HEK293 (cell line): ENCODE data around the gene HTR1D.

ENCODE experiments used
- CTCF ChIA-PET: fragments of 350-600 bp; formaldehyde crosslinking; extraction: SDS; loops from one replicate; lab custom pipeline; 2021; ENCODE audit warnings: antibody characterized with exemption; lab: Yijun Ruan, JAX
- POLR2A ChIA-PET: fragments of 300-600 bp; formaldehyde crosslinking; extraction: SDS; loops from one replicate; lab custom pipeline; 2020; ENCODE audit warnings: antibody characterized with exemption, inconsistent platforms; lab: Yijun Ruan, JAX
- H3K27ac ChIP-seq: fragments of 200-500 bp; sonication (Bioruptor generic); 2 replicates; pipeline ENCODE4 v1.5.1; 2014; ENCODE audit warnings: low read depth, low read length, control low read depth, inconsistent platforms; ENCODE audit errors: extremely low read depth
- H3K36me3 ChIP-seq, 2 experiments: fragments of 200-500 bp in 1 of 2; sonication (Bioruptor generic) in 1 of 2; 1 replicate in 1 of 2; 2 replicates in 1 of 2; pipeline ENCODE4 v1.5.1; 2014 to 2017; ENCODE audit warnings: inconsistent platforms in 2 of 2, low read length in 2 of 2; ENCODE audit not compliant: control insufficient read depth in 2 of 2, insufficient read depth in 1 of 2
- H3K4me1 ChIP-seq: fragments of 200-500 bp; sonication (Bioruptor generic); 2 replicates; pipeline ENCODE4 v1.5.1; 2014; ENCODE audit warnings: mild to moderate bottlenecking, low read length, inconsistent platforms; ENCODE audit not compliant: control insufficient read depth, insufficient read depth
- H3K4me3 ChIP-seq: 2 replicates; pipeline ENCODE4 v1.5.1; 2011; ENCODE audit warnings: low read depth, mild to moderate bottlenecking, control low read depth, low read length, moderate library complexity
- H3K9me3 ChIP-seq: fragments of 200-500 bp; sonication (Bioruptor generic); 2 replicates; pipeline ENCODE4 v1.5.1; 2014; ENCODE audit warnings: low read depth, low read length, inconsistent platforms; ENCODE audit not compliant: control insufficient read depth, insufficient read depth
- EGR2 ChIP-seq: fragments of 450-650 bp; formaldehyde crosslinking; IDR thresholded peaks from 2 replicates; pipeline ENCODE4 v1.5.1; 2016; ENCODE audit warnings: low read depth, missing biosample characterization, missing genetic modification characterization
- GLIS2 ChIP-seq: fragments of 450-650 bp; formaldehyde crosslinking; IDR thresholded peaks from 2 replicates; pipeline ENCODE4 v1.5.1; 2016; ENCODE audit warnings: missing biosample characterization, missing genetic modification characterization
- KLF8 ChIP-seq: fragments of 450-650 bp; formaldehyde crosslinking; IDR thresholded peaks from 2 replicates; pipeline ENCODE4 v1.5.1; 2016; ENCODE audit warnings: missing biosample characterization, missing genetic modification characterization
- MEIS1 ChIP-seq: sonication (generic); formaldehyde crosslinking; IDR thresholded peaks from 2 replicates; pipeline ENCODE4 v1.8.1; 2022; ENCODE audit warnings: missing genetic modification reagents, mild to moderate bottlenecking, borderline replicate concordance
- PRDM1 ChIP-seq: fragments of 450-650 bp; formaldehyde crosslinking; IDR thresholded peaks from 2 replicates; pipeline ENCODE4; 2016; ENCODE audit warnings: missing biosample characterization, missing genetic modification characterization
- REPIN1 ChIP-seq: fragments of 450-650 bp; formaldehyde crosslinking; IDR thresholded peaks from 2 replicates; pipeline ENCODE4 v1.5.1; 2017; ENCODE audit warnings: missing biosample characterization, missing genetic modification characterization, low read depth
- SP7 ChIP-seq: fragments of 450-650 bp; formaldehyde crosslinking; IDR thresholded peaks from 2 replicates; pipeline ENCODE4 v1.5.1; 2016; ENCODE audit warnings: missing biosample characterization, missing genetic modification characterization
- WT1 ChIP-seq: fragments of 450-650 bp; formaldehyde crosslinking; IDR thresholded peaks from 2 replicates; pipeline ENCODE4 v1.5.1; 2016; ENCODE audit warnings: missing biosample characterization, missing genetic modification characterization
- ZBTB17 ChIP-seq: fragments of 450-650 bp; formaldehyde crosslinking; IDR thresholded peaks from 2 replicates; pipeline ENCODE4 v1.5.1; 2016; ENCODE audit warnings: missing biosample characterization, missing genetic modification characterization
- ZBTB20 ChIP-seq: fragments of 450-650 bp; formaldehyde crosslinking; IDR thresholded peaks from 2 replicates; pipeline ENCODE4 v1.5.1; 2016; ENCODE audit warnings: missing biosample characterization, missing genetic modification characterization
- ZNF174 ChIP-seq: fragments of 450-650 bp; formaldehyde crosslinking; IDR thresholded peaks from 2 replicates; pipeline ENCODE4 v1.5.0; 2017; ENCODE audit warnings: missing biosample characterization, mild to moderate bottlenecking, missing genetic modification characterization
- ZNF596 ChIP-seq: fragments of 450-650 bp; IDR thresholded peaks from 2 replicates; pipeline ENCODE4 v1.5.0; 2018; ENCODE audit warnings: missing biosample characterization, mild to moderate bottlenecking, missing genetic modification characterization, moderate library complexity
- ZNF600 ChIP-seq: fragments of 450-650 bp; formaldehyde crosslinking; IDR thresholded peaks from 2 replicates; pipeline ENCODE4 v1.5.1; 2016; ENCODE audit warnings: missing biosample characterization, missing genetic modification characterization
- ZNF660 ChIP-seq: fragments of 450-650 bp; IDR thresholded peaks from 2 replicates; pipeline ENCODE4 v1.5.1; 2018; ENCODE audit warnings: missing biosample characterization, mild to moderate bottlenecking, missing genetic modification characterization
- ZNF768 ChIP-seq: fragments of 450-650 bp; formaldehyde crosslinking; IDR thresholded peaks from 2 replicates; pipeline ENCODE4 v1.5.1; 2018; ENCODE audit warnings: missing biosample characterization, mild to moderate bottlenecking, missing genetic modification characterization
- ZNF792 ChIP-seq: fragments of 450-650 bp; formaldehyde crosslinking; IDR thresholded peaks from 2 replicates; pipeline ENCODE4 v1.5.1; 2016; ENCODE audit warnings: missing biosample characterization, missing genetic modification characterization
- ZSCAN23 ChIP-seq: fragments of 450-650 bp; formaldehyde crosslinking; IDR thresholded peaks from 2 replicates; pipeline ENCODE4 v1.5.1; 2016; ENCODE audit warnings: missing biosample characterization, missing genetic modification characterization
- TF ChIP-seq, protein P1 (sequence below): fragments of 450-650 bp; formaldehyde crosslinking; IDR thresholded peaks from 2 replicates; pipeline ENCODE4 v1.5.1; 2017; ENCODE audit warnings: missing biosample characterization, missing genetic modification characterization
- TF ChIP-seq, protein P2 (sequence below): fragments of 450-650 bp; formaldehyde crosslinking; IDR thresholded peaks from 2 replicates; pipeline ENCODE4 v1.5.1; 2017; ENCODE audit warnings: missing biosample characterization, mild to moderate bottlenecking, missing genetic modification characterization, moderate library complexity
- TF ChIP-seq, protein P3 (sequence below): fragments of 450-650 bp; formaldehyde crosslinking; IDR thresholded peaks from 2 replicates; pipeline ENCODE4 v1.5.1; 2016; ENCODE audit warnings: missing biosample characterization, missing genetic modification characterization
- TF ChIP-seq, protein P4 (sequence below): fragments of 450-650 bp; formaldehyde crosslinking; IDR thresholded peaks from 2 replicates; pipeline ENCODE4 v1.5.1; 2016; ENCODE audit warnings: missing biosample characterization, missing genetic modification characterization
- TF ChIP-seq, protein P5 (sequence below): fragments of 450-650 bp; IDR thresholded peaks from 2 replicates; pipeline ENCODE4 v1.5.1; 2018; ENCODE audit warnings: missing biosample characterization, missing genetic modification characterization
- TF ChIP-seq, protein P6 (sequence below): fragments of 450-650 bp; formaldehyde crosslinking; IDR thresholded peaks from 2 replicates; pipeline ENCODE4 v1.5.1; 2016; ENCODE audit warnings: missing biosample characterization, missing genetic modification characterization

Gene HTR1D

DNA sequence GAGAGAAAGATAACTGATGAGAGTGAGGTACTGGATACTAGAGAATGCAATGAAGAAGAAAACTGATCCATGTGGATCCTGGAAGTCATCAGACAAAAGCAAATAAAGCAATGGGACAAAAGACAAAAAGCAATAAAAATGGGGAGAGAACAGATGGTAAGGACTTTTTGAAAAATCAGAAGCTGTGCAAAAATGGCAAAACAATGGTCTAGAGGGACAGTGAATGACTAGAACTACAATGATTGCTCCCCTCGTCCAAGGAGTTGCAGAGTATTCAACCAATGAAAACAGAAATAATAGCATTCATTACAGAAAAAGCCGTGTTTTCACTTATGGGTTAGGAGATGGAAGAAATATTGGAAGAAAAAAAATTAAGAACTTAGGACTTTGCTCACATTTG lies 67.2 kb downstream of the HTR1D start:
- ChIA-PET POLR2A (interaction anchor here (0.6 kb wide), 1 partner anchor 434 kb away, joined by 3 read pairs; no protein-coding TSS in a partner anchor), CTCF (no interaction called here)
- TF ChIP-seq ZBTB17 (tag by site-specific recombination) (peak; percentile 48; the same call in 1 of the 2 replicates), ZNF660 (no peak), SP7 (tag by site-specific recombination) (no peak), MEIS1 (CRISPR knock-in tag) (no peak), ZNF596 (tag by site-specific recombination) (no peak), ZNF600 (tag by site-specific recombination) (peak; percentile 30; the same call in 1 of the 2 replicates), EGR2 (no peak), PRDM1 (tag by site-specific recombination) (peak; percentile 67), WT1 (tag by site-specific recombination) (no peak)
- TF ChIP-seq, protein P1, sequence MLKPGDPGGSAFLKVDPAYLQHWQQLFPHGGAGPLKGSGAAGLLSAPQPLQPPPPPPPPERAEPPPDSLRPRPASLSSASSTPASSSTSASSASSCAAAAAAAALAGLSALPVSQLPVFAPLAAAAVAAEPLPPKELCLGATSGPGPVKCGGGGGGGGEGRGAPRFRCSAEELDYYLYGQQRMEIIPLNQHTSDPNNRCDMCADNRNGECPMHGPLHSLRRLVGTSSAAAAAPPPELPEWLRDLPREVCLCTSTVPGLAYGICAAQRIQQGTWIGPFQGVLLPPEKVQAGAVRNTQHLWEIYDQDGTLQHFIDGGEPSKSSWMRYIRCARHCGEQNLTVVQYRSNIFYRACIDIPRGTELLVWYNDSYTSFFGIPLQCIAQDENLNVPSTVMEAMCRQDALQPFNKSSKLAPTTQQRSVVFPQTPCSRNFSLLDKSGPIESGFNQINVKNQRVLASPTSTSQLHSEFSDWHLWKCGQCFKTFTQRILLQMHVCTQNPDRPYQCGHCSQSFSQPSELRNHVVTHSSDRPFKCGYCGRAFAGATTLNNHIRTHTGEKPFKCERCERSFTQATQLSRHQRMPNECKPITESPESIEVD (tag by site-specific recombination), result peak; percentile 32; the same call in 1 of the 2 replicates
- TF ChIP-seq, protein P2, sequence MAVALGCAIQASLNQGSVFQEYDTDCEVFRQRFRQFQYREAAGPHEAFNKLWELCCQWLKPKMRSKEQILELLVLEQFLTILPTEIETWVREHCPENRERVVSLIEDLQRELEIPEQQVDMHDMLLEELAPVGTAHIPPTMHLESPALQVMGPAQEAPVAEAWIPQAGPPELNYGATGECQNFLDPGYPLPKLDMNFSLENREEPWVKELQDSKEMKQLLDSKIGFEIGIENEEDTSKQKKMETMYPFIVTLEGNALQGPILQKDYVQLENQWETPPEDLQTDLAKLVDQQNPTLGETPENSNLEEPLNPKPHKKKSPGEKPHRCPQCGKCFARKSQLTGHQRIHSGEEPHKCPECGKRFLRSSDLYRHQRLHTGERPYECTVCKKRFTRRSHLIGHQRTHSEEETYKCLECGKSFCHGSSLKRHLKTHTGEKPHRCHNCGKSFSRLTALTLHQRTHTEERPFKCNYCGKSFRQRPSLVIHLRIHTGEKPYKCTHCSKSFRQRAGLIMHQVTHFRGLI, result no peak
- TF ChIP-seq, protein P3, sequence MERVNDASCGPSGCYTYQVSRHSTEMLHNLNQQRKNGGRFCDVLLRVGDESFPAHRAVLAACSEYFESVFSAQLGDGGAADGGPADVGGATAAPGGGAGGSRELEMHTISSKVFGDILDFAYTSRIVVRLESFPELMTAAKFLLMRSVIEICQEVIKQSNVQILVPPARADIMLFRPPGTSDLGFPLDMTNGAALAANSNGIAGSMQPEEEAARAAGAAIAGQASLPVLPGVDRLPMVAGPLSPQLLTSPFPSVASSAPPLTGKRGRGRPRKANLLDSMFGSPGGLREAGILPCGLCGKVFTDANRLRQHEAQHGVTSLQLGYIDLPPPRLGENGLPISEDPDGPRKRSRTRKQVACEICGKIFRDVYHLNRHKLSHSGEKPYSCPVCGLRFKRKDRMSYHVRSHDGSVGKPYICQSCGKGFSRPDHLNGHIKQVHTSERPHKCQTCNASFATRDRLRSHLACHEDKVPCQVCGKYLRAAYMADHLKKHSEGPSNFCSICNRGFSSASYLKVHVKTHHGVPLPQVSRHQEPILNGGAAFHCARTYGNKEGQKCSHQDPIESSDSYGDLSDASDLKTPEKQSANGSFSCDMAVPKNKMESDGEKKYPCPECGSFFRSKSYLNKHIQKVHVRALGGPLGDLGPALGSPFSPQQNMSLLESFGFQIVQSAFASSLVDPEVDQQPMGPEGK (tag by site-specific recombination), result no peak
- peaks cover 7% of the 10 kb centered on the region; the same call in 1 of the 2 replicates for H3K4me1 ChIP-seq
- no peaks in the 10 kb centered on the region for H3K9me3 ChIP-seq
- H3K36me3 ChIP-seq, result peaks cover 0 to 5% of the 10 kb centered on the region in 2 experiments; a peak in 2 of 3 replicates
- no peak overlapping the region for H3K27ac ChIP-seq
- no peak overlapping the region for H3K4me3 ChIP-seq

DNA sequence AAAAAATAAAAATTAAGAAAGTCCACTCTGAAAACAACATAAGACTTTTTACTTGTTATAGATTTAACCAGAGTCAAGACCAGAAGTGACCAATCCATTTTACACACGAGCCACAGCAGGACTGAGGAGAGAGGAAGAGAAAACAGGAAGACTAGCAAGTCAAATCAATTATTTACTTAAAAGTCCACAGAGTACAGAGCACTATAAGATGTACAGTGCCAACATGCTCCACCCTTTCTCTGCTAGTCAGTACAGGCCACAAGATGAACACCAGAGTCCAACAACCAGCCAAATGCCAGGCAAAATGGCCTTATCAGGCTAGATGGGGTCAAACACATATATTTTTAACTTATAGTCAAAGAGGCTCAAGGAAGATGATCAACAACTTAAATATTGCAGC lies 68.2 kb downstream of the HTR1D start:
- ChIA-PET POLR2A (no interaction called here), CTCF (interaction anchor here (1.2 kb wide), 1 partner anchor 12 kb away, joined by 4 read pairs; no protein-coding TSS in a partner anchor)
- H3K9me3 ChIP-seq, result no peaks in the 10 kb centered on the region
- peaks cover 0 to 5% of the 10 kb centered on the region in 2 experiments; a peak in 2 of 3 replicates for H3K36me3 ChIP-seq
- no peak overlapping the region for H3K4me3 ChIP-seq
- H3K27ac ChIP-seq, result no peak overlapping the region
- peaks cover 7% of the 10 kb centered on the region; the same call in 1 of the 2 replicates for H3K4me1 ChIP-seq
- no peak for TF ChIP-seq GLIS2 (tag by site-specific recombination)
- TF ChIP-seq ZSCAN23, result no peak
- TF ChIP-seq, protein P4, sequence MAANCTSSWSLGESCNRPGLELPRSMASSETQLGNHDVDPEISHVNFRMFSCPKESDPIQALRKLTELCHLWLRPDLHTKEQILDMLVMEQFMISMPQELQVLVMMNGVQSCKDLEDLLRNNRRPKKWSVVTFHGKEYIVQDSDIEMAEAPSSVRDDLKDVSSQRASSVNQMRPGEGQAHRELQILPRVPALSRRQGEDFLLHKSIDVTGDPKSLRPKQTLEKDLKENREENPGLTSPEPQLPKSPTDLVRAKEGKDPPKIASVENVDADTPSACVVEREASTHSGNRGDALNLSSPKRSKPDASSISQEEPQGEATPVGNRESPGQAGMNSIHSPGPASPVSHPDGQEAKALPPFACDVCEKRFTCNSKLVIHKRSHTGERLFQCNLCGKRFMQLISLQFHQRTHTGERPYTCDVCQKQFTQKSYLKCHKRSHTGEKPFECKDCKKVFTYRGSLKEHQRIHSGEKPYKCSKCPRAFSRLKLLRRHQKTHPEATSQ (tag by site-specific recombination), result no peak
- TF ChIP-seq ZNF792 (tag by site-specific recombination), result no peak
- TF ChIP-seq KLF8 (tag by site-specific recombination), result no peak
- no peak for TF ChIP-seq ZNF768 (tag by site-specific recombination)
- TF ChIP-seq REPIN1 (tag by site-specific recombination), result no peak
- TF ChIP-seq, protein P5, sequence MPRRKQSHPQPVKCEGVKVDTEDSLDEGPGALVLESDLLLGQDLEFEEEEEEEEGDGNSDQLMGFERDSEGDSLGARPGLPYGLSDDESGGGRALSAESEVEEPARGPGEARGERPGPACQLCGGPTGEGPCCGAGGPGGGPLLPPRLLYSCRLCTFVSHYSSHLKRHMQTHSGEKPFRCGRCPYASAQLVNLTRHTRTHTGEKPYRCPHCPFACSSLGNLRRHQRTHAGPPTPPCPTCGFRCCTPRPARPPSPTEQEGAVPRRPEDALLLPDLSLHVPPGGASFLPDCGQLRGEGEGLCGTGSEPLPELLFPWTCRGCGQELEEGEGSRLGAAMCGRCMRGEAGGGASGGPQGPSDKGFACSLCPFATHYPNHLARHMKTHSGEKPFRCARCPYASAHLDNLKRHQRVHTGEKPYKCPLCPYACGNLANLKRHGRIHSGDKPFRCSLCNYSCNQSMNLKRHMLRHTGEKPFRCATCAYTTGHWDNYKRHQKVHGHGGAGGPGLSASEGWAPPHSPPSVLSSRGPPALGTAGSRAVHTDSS (tag by site-specific recombination), result no peak
- TF ChIP-seq, protein P6, sequence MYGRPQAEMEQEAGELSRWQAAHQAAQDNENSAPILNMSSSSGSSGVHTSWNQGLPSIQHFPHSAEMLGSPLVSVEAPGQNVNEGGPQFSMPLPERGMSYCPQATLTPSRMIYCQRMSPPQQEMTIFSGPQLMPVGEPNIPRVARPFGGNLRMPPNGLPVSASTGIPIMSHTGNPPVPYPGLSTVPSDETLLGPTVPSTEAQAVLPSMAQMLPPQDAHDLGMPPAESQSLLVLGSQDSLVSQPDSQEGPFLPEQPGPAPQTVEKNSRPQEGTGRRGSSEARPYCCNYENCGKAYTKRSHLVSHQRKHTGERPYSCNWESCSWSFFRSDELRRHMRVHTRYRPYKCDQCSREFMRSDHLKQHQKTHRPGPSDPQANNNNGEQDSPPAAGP, result no peak
- TF ChIP-seq ZBTB20 (tag by site-specific recombination), result no peak
- no peak for TF ChIP-seq ZNF174
- TF ChIP-seq, protein P1 (tag by site-specific recombination), result no peak
